ENCODE measurements around the gene KRT79.

KRT79 gene

GRCh38 chr12:52847335-52848102 is 13.4 kb upstream of the KRT79 start:
- no peak for TF ChIP-seq TAF1 (IDR thresholded peaks at IDR 0.05; ENCODE audit: borderline replicate concordance, insufficient read depth, low read length)
- TF ChIP-seq FOXP2 (optimal IDR thresholded peaks at IDR 0.05; ENCODE audit: borderline replicate concordance, extremely low read depth, extremely low read length, insufficient read depth) = no peak
- TF ChIP-seq, protein P1, sequence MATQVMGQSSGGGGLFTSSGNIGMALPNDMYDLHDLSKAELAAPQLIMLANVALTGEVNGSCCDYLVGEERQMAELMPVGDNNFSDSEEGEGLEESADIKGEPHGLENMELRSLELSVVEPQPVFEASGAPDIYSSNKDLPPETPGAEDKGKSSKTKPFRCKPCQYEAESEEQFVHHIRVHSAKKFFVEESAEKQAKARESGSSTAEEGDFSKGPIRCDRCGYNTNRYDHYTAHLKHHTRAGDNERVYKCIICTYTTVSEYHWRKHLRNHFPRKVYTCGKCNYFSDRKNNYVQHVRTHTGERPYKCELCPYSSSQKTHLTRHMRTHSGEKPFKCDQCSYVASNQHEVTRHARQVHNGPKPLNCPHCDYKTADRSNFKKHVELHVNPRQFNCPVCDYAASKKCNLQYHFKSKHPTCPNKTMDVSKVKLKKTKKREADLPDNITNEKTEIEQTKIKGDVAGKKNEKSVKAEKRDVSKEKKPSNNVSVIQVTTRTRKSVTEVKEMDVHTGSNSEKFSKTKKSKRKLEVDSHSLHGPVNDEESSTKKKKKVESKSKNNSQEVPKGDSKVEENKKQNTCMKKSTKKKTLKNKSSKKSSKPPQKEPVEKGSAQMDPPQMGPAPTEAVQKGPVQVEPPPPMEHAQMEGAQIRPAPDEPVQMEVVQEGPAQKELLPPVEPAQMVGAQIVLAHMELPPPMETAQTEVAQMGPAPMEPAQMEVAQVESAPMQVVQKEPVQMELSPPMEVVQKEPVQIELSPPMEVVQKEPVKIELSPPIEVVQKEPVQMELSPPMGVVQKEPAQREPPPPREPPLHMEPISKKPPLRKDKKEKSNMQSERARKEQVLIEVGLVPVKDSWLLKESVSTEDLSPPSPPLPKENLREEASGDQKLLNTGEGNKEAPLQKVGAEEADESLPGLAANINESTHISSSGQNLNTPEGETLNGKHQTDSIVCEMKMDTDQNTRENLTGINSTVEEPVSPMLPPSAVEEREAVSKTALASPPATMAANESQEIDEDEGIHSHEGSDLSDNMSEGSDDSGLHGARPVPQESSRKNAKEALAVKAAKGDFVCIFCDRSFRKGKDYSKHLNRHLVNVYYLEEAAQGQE (IDR thresholded peaks at IDR 0.05; ENCODE audit: insufficient read depth in 1 of 2, low read depth in 2 of 2, low read length in 2 of 2) = no peak
- TF ChIP-seq SIN3A (IDR thresholded peaks at IDR 0.05; ENCODE audit: borderline replicate concordance, insufficient read depth, low read length) = no peak
- no peak for TF ChIP-seq POLR2AphosphoS5 (IDR thresholded peaks at IDR 0.05; ENCODE audit: low read depth, low read length)

- TF ChIP-seq SIN3A (IDR thresholded peaks at IDR 0.05; ENCODE audit: borderline replicate concordance, insufficient read depth, low read length) (no peak), POLR2AphosphoS5 (IDR thresholded peaks at IDR 0.05; ENCODE audit: low read depth, low read length) (no peak), FOXP2 (optimal IDR thresholded peaks at IDR 0.05; ENCODE audit: borderline replicate concordance, extremely low read depth, extremely low read length, insufficient read depth) (no peak), TAF1 (IDR thresholded peaks at IDR 0.05; ENCODE audit: borderline replicate concordance, insufficient read depth, low read length) (no peak)
- TF ChIP-seq, protein P1 (IDR thresholded peaks at IDR 0.05; ENCODE audit: insufficient read depth in 1 of 2, low read depth in 2 of 2, low read length in 2 of 2) = no peak
Measured at GRCh38 chr12:52846356-52846970, 12.4 kb upstream of the KRT79 start.

GRCh38 chr12:52845946-52846345 is 11.8 kb upstream of the KRT79 start:
- TF ChIP-seq TAF1 (IDR thresholded peaks at IDR 0.05; ENCODE audit: borderline replicate concordance, insufficient read depth, low read length) (no peak), POLR2AphosphoS5 (IDR thresholded peaks at IDR 0.05; ENCODE audit: low read depth, low read length) (no peak), FOXP2 (optimal IDR thresholded peaks at IDR 0.05; ENCODE audit: borderline replicate concordance, extremely low read depth, extremely low read length, insufficient read depth) (no peak), SIN3A (IDR thresholded peaks at IDR 0.05; ENCODE audit: borderline replicate concordance, insufficient read depth, low read length) (no peak)
- TF ChIP-seq, protein P1 (IDR thresholded peaks at IDR 0.05; ENCODE audit: insufficient read depth in 1 of 2, low read depth in 2 of 2, low read length in 2 of 2) = no peak

- TF ChIP-seq TAF1 (IDR thresholded peaks at IDR 0.05; ENCODE audit: borderline replicate concordance, insufficient read depth, low read length) = no peak
- TF ChIP-seq FOXP2 (optimal IDR thresholded peaks at IDR 0.05; ENCODE audit: borderline replicate concordance, extremely low read depth, extremely low read length, insufficient read depth) = no peak
- TF ChIP-seq, protein P1 (IDR thresholded peaks at IDR 0.05; ENCODE audit: insufficient read depth in 1 of 2, low read depth in 2 of 2, low read length in 2 of 2) = no peak
- no peak for TF ChIP-seq SIN3A (IDR thresholded peaks at IDR 0.05; ENCODE audit: borderline replicate concordance, insufficient read depth, low read length)
- no peak for TF ChIP-seq POLR2AphosphoS5 (IDR thresholded peaks at IDR 0.05; ENCODE audit: low read depth, low read length)
Measured at GRCh38 chr12:52844386-52844785, 10.3 kb upstream of the KRT79 start.

Data from PFSK-1 (cell line).